Ecto neural progenitor cell (in vitro differentiated cells): ENCODE data around the gene NT5C3A.
A peak's percentile ranks its signal among the peaks of the same experiment; 100 is the strongest.

Experiments used
- DNase-seq: peaks from one replicate; pipeline ENCODE4 v3.0.0-alpha.2; 2018; ENCODE audit warnings: low spot score

The NT5C3A gene

GRCh38 chr7:33075818-33076518 is 13.4 kb upstream of the NT5C3A start:
- DNase-seq: no peak

GRCh38 chr7:33073243-33073642 is 10.7 kb upstream of the NT5C3A start:
- no peak for DNase-seq

GRCh38 chr7:33072471-33072870 is 9.9 kb upstream of the NT5C3A start:
- no peak for DNase-seq

GRCh38 chr7:33070831-33071230 is 8.3 kb upstream of the NT5C3A start:
- DNase-seq: no peak

GRCh38 chr7:33070277-33070676 is 7.7 kb upstream of the NT5C3A start:
- DNase-seq: no peak

GRCh38 chr7:33067921-33068320 is 5.3 kb upstream of the NT5C3A start:
- no peak for DNase-seq

GRCh38 chr7:33066771-33067170 is 4.2 kb upstream of the NT5C3A start:
- DNase-seq: no peak

GRCh38 chr7:33065981-33066380 is 3.4 kb upstream of the NT5C3A start:
- DNase-seq: no peak

- DNase-seq: peak; percentile 96
Measured at GRCh38 chr7:33062782-33063443, 337 bp upstream of the NT5C3A start.

GRCh38 chr7:33061282-33061937 is 1.2 kb downstream of the NT5C3A start:
- no peak for DNase-seq

GRCh38 chr7:33059635-33060034 is 2.9 kb downstream of the NT5C3A start:
- no peak for DNase-seq

- DNase-seq: no peak
Measured at GRCh38 chr7:33055158-33055557, 7.4 kb downstream of the NT5C3A start.

GRCh38 chr7:33054261-33054964 is 8.2 kb downstream of the NT5C3A start:
- DNase-seq: no peak

- DNase-seq: no peak
Measured at GRCh38 chr7:33053721-33054120, 8.9 kb downstream of the NT5C3A start.

GRCh38 chr7:33050535-33051318 is 11.8 kb downstream of the NT5C3A start:
- DNase-seq: no peak

GRCh38 chr7:33048704-33049103 is 13.9 kb downstream of the NT5C3A start:
- DNase-seq: no peak

- no peak for DNase-seq
Measured at GRCh38 chr7:33048257-33048656, 14.3 kb downstream of the NT5C3A start.

- no peak for DNase-seq
Measured at GRCh38 chr7:33044986-33045385, 17.6 kb downstream of the NT5C3A start.

GRCh38 chr7:33044401-33044718 is 18.2 kb downstream of the NT5C3A start:
- DNase-seq: no peak

GRCh38 chr7:33043501-33044400 is 18.8 kb downstream of the NT5C3A start:
- DNase-seq: no peak
